DMS153 (cell line): ENCODE data around the gene MINDY4B.

Experiments used
- DNase-seq: peaks from one replicate; lab custom pipeline; 2025; lab: John Stamatoyannopoulos, UW

Gene MINDY4B

DNA sequence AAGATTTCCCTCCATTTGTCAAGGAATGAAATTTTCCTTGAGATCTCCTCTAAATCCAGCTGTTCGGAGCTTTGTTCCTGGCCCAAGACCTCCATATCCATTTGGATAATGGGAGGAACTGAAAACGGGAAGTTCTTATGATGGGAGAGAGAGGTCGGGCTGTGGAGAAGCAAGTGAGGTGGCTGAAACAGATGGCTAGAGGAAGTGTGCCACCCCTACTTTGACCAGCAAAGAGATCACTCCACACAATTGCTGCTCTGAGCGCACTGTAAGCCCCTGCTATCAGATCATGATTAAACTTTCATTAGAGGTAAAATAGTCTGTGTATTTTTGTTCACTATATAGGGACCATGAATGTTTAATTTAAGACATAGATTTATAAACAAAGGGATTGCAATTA, at the start of gene MINDY4B:
Gene MINDY4B (minus strand): TSS at position 101 of the 400 bp plus-strand sequence. CDS start 0 bp downstream, at position 101.
- DNase-seq = no peak

- no peak for DNase-seq
These were observed 46.7 kb upstream of the MINDY4B start for GRCh38 chr3:150951923-150952322.

GRCh38 chr3:150945226-150946032, 40.2 kb upstream of the MINDY4B start:
- no peak for DNase-seq

GRCh38 chr3:150942221-150942620, 37.0 kb upstream of the MINDY4B start:
- no peak for DNase-seq

- no peak for DNase-seq
These were observed 31.5 kb upstream of the MINDY4B start for GRCh38 chr3:150936693-150937092.

DNA sequence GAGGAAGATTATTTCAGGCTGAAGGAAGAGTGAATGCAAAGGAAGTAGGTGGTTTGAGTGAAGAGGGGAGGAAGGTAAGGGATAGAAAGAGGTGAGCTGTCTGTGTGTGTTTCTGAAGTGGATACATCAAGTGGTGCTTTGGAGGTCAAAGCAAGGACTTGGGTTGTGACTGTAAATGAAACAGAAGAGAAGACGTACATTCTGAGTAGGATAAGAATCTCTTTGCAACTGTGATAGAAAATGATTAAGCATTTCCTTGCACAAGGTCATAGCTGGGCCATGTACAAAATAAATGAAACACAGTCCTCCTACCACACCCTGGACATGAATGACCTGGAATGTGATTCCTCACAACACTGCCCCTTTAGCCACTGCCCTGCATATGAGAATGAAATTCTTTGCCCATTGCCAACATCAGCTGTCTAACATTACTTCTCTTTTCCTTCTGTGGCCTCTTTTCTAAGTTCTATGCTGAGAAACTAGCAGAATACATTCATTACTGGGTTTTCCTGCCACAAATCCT, 28.3 kb upstream of the MINDY4B start:
- DNase-seq = no peak

- DNase-seq = no peak
These were observed 26.5 kb upstream of the MINDY4B start for GRCh38 chr3:150931745-150932144.

GRCh38 chr3:150930839-150931238, 25.6 kb upstream of the MINDY4B start:
- no peak for DNase-seq

DNA sequence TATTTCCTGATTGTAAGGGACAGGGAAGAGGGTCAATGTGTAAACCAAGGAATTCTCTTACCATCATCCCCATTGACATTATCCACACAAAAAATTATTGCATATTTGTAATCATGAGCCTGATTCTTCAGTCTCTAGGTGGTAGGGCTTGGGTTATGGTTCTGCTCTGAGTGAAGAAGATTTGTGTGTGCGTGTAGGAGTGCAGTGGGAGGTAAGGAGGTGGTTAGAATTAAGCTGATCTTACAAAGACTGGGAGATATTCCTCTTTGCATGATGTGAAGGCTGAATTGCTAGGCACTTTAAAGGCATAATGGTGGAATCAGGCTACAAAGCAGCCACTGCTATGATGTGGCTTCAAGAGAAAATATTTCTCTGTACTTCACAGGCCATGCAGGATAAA, 23.0 kb upstream of the MINDY4B start:
- no peak for DNase-seq

DNA sequence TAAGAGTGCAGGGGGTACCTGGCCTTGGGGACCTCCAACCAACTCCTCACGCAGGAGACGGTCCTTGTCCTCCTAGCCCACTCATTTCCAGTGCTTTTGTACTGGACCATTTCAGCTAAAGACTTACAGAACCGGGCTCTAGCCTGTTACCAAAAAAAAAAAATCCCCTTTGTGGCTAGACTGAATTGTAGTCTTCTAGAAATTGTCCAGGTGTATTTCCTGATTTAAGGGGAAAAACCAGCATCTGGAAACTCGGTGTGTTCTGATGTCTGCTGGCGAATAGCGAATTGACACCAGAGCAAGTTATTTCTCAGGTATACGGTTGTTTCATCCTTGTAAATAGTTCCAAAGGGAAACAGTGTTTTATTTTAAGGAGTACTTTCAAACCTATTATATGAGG, 21.1 kb upstream of the MINDY4B start:
- no peak for DNase-seq

GRCh38 chr3:150925751-150926201, 20.5 kb upstream of the MINDY4B start:
- DNase-seq = no peak

DNA sequence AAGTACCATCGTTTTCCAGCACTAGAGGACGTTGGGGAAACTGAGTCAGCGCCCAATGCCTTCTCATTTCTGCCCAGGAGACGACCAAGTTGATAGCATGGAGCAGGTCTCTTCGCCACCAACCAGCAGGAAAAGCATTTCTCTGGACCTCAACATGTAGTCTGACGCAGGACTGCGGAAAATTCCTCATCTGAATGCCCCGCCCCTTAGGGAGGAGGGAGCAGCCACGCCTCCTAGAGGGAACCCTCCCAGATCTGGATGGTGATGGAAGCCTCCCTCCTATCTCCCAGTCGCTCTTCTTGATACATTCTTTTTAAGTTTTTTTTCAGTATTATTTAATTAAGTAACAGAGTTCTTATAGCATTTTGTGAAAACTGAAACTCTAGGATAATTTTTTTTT, 17.4 kb upstream of the MINDY4B start:
- DNase-seq = no peak

- no peak for DNase-seq
These were observed 16.0 kb upstream of the MINDY4B start for GRCh38 chr3:150921209-150921608.

GRCh38 chr3:150920236-150920635, 15.0 kb upstream of the MINDY4B start:
- DNase-seq = no peak

- no peak for DNase-seq
These were observed 12.7 kb upstream of the MINDY4B start for GRCh38 chr3:150917951-150918350.

- no peak for DNase-seq
These were observed 8.1 kb upstream of the MINDY4B start for GRCh38 chr3:150913133-150913922.

- DNase-seq = no peak
These were observed 7.3 kb upstream of the MINDY4B start for GRCh38 chr3:150912501-150912900.

DNA sequence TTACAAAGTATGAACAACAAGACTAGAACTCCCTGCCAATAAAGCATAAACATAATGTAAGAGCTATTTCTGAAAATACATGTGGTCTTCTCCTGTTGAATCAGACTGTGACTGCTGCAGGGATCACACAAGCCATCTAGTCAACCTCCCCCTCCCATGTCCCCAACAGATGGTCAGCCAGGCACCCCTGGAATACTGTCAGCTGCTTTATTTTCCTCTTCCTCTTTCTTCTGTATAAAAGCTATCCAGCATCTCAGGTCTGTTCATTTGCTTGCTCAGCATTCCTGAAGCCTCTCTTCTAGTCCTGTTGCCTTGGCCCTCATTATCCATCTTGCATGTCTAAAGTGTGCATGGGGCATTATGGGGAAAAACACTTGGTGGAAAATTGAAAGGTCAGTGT, 6.5 kb upstream of the MINDY4B start:
- DNase-seq = no peak

DNA sequence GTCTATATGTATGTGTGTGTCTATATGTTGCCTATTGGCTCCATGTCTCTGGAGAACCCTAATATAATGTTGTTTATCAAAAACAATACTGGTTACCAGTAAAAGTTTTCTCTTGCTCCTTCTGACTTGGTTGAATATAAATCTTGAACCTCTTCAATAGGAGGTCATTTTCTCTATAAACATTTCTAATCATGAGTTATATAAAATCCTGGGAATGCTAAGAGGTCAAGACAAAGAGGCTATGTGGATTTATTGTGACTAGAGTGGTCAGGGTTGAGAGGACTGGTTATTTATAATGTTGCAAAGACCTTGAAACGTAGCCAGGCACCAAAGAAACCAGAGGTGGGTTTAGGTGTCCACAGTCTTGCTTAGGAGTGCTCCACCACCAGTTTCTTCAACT, 1.2 kb upstream of the MINDY4B start:
- DNase-seq = no peak

- no peak for DNase-seq
These were observed 507 bp upstream of the MINDY4B start for GRCh38 chr3:150905746-150906145.

GRCh38 chr3:150902988-150903387, 2.3 kb downstream of the MINDY4B start:
- DNase-seq = no peak

GRCh38 chr3:150901793-150902192, 3.4 kb downstream of the MINDY4B start:
- DNase-seq = no peak

GRCh38 chr3:150899141-150899540, 6.1 kb downstream of the MINDY4B start:
- no peak for DNase-seq
